IPS-NIHi7 (cell line): ENCODE results near the gene LSAMP.

Experiments used
- DNase-seq: peaks from one replicate; pipeline ENCODE4 v3.0.0; 2012; ENCODE audit warnings: mixed read lengths; ENCODE audit errors: extremely low spot score

The LSAMP gene

DNA sequence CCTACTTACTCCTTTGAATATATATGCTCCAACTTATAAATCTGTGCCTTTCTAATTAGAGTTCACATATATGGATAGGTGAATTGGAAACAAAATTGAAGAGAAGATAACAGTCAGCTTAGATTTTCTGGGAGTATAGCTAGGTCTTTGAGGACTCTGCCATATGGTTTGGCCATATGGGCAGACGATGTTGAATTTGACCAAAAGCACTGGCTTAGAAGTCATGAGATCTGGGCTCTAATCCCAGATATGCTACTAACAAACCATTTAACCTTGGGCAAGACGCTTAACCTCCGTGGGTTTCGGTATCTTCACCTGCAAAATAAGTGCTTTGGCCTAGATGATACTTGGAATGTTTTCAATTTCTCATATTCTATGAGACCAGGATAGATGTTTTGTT is 154.1 kb downstream of the LSAMP start:
- no peak for DNase-seq

DNA sequence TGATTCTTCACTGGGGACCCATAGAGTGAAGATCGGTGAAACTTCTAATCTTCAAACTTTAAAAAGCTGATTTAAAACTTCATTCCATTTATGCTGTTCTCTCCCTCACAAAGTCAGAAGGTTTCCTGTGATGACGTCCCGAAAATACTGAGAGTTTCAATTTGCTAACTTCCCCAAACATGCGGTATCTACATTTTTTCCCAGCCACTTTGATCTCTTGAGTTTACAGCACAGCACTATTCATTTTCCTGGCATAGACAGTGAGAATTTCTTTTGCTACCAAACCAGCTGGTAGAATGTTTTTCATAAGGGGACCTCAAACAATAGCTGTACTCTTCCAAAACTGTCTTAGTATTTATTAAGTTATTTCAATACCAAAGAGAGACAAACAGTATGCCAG is 156.8 kb downstream of the LSAMP start:
- no peak for DNase-seq

DNA sequence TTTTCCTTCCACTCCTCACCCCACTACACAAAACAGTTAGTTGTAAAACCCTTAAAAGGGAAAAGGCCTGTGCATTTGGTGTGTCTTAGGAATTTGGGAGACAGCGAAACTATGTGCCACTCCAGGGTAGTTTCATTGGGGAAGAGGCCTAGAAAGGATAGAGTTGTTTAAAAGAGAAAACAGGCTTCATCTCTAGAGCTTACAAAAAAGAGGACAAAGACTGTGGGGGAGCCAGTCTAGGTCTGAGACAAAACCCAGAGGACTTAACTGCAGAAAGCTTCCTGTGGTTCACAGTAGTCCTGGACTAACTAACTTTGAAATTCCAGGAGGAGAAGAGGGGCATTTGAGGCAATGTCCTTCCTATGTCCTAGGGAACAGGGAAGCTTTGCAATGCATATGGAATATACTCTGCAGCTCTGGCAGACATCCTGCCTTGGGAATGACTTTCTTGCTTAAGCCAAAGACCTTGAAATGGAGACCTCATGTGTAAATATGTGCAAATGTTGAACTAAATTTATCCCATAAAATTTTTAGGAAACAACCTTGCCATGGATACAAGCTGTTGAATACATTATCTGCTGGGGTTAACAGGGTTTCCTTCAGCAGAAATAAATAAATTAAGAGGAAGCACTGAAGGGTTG is 159.4 kb downstream of the LSAMP start:
- no peak for DNase-seq

DNA sequence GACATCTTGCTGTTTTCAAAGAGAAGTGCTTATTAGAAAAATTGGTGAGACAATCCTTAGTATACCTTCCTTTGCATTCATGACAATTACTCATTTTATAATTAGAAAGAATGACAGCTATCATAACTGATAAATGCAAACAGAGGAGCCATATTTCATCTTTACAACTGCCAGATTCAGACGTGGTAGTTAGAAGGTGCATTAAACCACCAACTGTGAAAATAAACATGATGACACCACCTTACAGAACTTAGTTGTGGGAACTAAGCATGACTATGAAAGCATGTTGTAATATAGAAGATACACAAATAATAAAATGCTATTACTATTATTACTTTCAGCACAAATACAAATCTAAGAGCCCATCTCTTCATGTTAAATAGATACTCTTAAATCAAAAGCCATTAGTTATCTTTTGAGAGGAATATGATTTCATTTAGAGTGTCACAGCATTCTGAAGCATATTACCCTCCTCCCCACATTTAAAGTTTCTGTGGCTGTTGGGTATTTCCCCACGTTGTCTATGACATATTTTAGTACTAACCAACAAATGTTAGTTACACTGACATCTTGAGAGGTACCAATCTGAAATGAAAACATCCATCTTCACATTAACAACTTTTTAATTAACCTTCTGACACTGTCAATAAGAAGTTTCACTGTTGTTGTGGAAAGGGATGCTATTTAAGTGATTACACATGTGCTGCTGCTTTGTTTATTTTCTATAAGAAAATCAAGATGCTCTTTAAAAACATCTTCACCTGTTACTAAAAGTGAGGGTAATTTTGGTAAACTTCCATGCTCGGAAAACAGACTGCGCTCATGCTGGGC is 163.8 kb downstream of the LSAMP start:
- no peak for DNase-seq

DNA sequence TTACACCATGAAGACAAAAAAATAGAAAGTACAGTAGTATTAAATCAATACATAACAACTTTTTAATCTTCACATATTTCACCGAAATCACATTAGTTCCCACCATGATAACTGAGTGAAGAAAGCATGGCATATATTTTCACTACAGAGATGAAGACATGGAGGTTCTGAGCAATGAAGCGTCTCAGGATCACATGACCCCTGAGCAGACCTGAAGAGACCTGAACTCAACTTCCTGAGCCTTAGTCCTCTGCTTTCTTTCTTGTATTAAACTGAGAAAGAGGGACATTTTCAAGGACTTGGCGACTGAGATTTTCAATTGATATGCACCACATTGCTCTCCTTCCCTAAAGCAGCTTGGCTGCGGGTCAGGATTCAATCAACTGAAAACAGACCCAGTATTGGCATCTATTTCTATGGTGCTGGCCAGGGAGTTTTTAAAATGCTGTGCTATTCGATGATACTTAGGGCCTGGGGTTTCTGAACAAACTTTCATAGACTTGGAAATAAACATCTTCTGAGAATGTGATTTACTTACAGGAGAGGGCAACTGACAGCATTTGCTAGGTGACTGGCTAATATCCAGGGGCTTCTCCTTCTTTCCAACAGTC is 165.1 kb downstream of the LSAMP start:
- no peak for DNase-seq

DNA sequence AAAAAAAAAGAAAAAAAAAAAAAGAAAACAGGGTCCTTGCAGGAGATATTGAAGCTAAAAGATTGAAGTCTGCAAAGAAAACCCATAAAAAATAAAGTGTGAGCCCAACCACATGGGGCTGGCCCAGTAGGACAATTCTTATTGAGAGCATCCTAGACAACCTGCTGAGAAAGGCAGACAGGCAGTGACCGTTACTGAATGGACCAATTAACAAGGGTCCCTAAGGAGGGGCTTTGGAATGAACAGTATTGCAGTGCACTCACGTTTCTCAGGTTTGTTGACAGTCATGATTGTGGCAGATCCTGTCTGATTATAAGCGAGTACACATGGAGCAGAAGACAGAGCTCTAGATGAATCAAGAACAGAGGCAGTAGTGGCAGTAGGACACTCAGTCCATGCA is 168.6 kb downstream of the LSAMP start:
- DNase-seq, result no peak

DNA sequence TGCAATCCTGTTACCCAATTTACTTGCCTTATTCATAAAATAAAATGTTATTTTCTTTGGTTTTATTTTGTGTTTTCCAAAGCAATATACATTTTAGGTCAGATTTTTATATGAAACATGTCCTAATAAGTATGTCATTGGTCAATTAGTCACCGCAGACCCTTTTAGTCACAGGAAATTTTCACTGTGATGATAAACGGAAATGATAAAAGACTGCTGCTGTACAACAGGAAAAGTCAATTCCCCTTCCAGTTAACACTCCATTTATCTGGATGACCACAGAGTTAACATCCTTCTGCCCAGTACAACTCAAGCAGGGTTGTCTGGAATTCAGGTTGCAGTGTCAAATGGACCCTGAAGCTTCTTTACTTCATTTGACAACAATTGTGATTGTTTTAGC is 175.2 kb downstream of the LSAMP start:
- DNase-seq, result no peak

DNA sequence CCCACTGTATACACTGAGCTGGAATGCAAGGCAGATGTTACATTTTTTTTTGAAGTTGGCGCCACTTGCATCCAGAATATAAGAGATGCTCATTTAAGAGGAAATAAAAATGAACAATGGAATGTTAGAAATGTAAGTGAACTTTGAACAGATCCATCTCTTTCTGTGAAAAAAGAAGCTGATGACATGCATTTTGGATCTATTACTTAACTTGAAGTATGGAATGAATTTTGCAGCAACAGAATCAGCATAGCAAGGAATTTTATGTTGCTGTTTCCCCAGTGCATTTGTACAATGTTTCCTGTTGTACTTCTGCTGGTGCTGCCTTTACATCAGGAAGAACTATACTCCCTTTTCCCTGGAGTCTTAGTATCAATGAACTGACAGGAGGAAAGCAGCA is 178.2 kb downstream of the LSAMP start:
- no peak for DNase-seq

DNA sequence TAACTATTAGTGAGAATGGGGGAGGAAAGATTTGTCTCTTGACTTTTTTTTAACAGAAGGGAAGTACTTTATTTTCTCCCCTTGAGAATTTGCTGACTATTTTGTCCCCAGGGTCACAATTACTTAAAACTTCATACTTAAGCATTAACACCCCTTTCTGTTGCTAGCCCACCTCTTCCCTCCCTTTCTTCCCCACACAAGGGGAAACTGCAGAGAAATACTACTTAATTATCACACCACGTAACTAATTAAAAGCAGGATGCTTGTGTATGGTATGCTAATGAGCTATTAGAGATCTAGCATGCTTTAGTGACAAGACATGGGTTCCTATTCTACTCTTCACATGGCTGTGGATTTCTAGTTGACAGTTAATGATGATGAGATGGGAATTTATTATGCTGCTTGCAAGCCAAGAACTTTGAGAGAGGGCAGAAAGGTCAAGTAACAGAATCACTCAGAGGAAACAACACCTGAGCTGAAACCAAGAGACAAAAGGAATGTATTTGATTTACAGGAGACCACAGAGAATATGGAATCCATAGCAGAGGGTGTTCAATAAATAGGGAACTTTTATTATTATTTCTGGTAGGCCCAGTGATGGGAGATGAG is 179.2 kb downstream of the LSAMP start:
- no peak for DNase-seq

DNA sequence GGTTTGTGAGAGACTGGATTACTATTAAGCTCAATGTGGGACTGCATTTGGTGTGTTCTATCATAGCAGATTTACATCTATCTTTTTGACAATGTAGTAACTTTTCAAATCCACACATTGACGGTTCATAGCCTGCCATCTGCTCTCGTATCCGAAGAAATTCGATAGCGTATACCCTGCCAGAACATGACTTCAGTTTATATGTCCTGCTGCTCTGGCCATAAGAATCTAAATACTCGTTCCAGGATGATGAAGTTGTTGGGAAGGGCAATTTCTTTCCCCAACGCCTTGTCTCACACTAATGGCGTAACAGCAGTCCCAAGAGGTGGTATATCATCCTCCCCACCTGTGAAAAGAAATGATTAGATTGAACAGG is 180.0 kb downstream of the LSAMP start:
- no peak for DNase-seq

DNA sequence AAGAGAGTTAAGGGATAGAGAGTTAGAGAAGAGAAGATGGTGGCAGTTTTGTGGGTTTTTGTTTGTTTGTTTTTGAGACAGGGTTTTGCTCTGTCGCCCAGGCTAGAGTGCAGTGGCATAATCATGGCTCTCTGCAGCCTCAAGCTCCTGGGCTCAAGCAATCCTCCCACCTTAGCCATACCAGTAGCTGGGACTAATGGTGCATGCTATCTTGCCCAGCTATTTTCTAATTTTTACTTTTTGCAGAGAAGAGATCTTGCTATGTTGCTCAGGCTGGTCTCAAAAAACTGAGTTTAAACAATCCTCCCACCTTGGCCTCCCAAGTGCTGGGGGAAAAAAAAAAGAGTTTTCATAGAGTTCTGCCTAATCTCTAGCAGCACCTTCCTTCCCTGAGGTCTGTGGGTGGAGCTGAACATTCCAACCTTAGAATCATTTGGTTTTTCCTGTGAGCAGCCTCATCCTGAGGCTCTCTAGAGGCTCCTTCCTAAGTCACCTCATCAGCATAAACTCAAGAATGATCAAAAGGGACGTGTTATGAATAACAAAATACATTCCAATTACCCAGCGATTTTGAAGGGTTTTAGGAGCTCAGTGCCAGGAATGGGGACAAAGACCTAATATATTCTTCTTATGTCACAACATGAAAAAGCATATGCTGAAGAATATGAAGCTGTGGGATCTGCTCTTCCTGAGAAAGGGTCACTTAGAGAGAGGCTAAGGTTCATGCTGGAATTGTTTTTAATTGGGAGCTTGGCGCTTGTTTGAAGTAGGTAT is 180.6 kb downstream of the LSAMP start:
- no peak for DNase-seq

DNA sequence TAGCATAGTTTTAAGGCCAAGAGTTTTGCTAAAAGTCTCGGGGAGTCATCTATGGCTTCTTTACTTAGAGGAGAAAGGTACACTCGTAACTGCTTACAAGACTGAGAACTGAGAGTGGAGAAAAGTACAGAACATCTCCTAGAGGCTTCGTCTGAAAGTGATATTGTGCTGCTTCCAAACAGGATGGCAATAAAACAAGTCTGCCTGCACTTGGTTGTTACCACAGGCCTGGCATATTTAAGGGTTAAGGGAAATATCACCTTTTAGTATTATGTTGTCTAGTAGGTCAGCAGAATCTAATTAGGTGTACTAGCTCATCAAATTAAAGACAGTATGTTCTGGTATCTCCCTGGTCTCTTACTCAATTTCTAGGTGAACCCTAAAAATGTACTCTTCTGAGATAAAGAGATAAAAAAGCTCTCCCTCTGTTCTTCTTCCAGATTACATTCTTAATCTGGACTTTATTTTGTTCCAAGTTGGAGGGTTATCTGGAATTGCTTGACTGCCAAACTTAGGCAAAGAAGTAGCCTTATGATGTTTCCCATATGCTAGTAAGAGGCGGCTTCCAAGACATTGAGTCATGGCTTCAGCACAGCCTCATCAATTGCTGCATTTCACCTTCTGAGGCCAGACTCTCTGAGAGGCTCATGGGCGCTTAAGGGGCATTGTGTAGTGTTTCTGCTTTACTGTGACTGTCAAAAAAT is 181.3 kb downstream of the LSAMP start:
- no peak for DNase-seq

DNA sequence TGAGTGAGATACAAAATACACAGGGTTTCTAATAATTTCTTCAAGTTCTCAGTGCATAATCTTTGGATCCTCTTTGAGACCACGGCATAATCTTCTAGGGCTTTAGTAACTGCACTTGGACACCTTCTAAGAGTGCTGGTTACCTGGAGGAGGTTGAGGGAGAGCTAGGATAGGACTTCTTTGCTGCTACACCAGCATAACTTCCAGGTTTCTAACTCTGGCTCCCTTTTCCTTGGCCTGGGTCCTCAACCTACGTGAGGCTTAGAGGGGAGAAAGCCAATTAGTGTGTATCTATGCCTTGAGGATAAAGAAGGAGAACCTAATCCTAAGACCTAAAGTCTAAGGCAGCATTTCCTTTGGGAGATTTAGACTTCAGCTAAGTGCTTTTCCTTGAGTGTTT is 184.8 kb downstream of the LSAMP start:
- DNase-seq, result no peak

DNA sequence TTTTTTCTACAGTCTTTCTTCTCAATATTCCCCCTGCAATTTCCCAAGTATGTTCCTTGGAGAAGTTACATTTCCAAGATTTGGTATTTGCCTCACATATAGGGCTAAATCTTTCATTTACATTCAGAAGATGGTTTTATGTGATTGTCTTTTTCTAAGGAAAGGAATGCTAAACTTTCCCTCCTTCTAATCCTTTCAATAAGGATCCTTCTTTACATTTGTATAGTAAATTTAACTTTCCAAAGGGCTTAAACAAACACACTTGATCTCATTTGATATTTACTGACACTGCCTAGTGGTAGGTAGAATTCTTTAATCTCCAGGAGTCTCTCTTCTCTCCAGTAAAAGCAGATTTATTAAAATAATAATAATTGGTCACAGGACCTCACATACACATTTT is 185.3 kb downstream of the LSAMP start:
- no peak for DNase-seq

DNA sequence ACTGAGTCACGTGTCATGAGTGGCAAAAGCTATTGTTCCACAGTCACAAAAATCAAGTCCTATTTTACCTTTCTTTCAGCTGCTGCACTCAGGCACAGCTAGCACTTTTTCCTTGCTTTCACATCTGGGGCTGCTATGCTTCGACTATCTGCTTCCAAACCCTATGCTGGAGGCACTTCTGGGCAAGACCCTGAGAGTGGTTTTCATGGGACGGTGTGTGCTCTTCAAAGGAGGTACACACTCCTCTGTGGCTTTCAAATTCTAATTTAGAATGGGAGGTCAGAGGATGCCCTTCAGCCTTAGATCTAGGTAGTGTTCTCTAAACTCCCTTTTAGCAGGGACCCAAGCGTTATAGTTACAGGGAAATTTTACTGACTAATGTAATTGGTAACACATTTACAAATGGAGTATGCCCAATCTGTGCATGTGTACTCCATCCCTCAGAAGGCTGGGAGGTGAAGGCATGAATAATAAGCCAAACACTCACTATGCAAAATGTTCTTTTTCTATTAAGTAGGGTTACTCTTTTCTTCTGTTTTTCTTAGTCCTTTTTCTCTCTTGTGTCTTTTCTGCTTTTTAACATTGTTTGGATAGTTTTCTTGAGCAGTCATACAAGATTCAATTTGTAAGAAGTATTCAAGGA is 188.3 kb downstream of the LSAMP start:
- DNase-seq, result no peak

DNA sequence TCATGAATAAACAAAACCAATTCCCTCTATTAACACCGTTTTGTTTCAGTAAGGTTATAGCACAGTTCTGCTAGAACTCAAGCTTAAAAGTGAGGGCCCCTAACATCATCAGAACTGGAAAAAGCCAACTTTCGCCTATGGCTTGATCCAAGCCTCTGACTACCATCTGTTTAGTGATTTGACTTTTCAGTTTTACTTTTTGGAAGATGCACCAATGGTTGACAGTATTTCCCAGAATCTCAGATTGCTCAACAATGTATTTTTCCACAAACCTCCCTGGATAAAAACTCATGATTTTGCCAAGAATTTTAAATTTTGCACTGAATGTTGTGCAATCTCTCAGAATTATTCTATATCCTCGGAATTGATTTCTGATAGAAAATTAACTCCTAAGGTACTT is 190.7 kb downstream of the LSAMP start:
- DNase-seq, result no peak

DNA sequence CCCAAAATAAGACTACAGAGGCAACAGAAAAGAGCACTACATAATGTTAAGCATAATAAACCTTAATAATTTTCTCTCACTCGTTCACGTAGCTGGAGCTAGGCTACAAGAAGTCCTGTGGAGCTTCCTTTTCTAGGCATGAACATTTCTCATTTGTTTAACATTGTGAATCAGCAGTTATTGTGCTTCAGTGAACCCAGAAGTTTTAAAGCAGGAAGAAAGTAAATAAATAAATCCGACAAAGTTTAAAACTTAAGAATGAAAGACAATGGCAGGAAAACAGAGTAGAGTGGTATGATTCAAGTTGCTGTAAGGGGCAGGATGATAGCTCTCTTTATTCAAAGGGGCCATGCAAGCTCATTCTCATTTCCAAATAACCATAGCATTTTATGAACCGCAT is 191.8 kb downstream of the LSAMP start:
- no peak for DNase-seq

DNA sequence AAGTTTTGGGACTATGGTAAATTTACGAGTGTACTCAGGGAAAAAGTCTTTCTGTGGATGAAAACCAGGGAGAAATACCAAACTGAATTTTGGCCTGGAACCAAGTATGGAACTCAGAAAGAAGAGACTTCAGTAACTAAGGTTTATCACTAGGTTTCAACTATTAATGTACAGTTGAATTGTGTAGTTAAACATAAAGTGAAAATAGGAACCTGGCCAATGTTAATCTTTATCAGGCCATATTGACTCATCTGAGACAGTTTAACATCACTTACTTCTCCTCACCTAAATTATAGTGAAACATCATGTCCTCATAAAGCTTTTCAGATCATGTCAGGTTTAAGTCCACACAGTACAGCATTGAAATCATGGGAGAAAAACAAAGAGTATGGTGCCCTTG is 197.7 kb downstream of the LSAMP start:
- no peak for DNase-seq

DNA sequence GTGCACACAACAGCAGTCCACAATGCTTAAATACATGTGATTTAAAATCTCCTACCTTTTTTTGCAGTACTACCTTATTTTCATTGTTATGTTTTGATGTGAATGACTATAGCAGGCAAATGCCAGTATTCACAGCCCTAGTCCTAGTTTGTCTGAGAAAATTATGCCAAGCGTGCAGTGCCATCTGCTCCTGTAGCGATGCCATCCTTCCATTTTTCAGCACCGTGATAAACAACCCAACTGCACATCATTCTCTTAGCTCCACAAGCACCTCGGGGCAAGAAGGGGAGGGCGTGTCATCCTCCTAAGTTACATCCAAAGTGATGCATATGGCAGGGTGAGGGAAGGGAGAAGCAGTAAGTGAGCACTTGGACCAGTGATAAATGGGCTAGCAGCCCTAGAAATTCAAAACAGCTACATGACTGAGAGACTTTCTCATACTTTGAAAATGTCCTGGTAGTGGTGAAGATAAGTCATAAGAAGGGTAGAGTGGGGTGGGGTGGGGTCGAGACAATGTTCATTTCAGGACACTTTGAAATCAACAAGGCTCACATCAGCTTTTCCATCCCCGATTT is 198.8 kb downstream of the LSAMP start:
- DNase-seq, result no peak

DNA sequence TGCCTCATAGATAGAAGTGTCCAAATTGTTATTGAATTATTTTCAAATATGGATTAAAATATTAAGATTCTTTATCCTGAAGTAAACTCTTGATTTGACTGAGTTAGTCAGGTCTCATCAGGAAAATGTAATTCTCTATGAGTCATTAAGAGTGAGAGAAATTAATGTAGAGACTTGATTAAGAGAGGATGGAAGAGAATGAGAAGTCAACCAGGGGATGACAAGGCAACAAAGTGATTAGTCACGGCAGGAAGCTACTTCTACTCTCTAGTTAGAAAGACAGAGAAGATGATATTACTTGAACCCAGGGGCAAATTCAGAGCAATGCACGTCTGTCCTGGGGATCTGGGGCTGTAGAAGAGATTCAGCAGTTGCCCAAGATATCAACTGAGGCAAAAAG is 202.5 kb downstream of the LSAMP start:
- DNase-seq, result no peak

DNA sequence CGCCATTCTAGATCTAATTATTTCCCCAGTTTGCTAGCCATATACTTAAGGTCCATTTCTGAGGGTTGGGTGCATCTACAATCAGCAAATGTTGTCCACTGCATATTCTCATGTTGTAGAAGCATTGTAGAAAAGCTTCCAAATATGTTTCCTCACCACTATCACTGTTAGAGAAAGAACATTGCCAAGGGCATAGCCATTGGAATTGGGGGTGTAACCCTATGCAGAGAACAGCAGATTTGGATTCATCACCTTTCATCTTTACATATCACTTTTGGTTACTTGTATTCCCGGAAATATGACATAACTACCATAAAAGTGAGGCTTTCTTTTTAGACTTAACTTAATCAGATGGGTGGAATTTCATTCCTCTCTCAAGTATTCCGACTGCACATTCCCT is 203.6 kb downstream of the LSAMP start:
- no peak for DNase-seq
